Activated CD8-positive, alpha-beta memory T cell treated with anti-CD3 and anti-CD28 coated beads for 48 hours (primary cell): ENCODE data around the gene C16orf54.
A peak's percentile ranks its signal among the peaks of the same experiment; 100 is the strongest.
"Not testable (repeated sequence)": the region's sequence is repeated elsewhere in the genome, so short reads cannot be mapped to it uniquely, and the experiment has no call there.

ENCODE experiments used
- DNase-seq, 3 experiments: peaks; one replicate each; pipeline ENCODE4 v3.0.0-alpha.2; 2020; ENCODE audit warnings: low read depth in 2 of 3, low spot score in 2 of 3

C16orf54 gene

GRCh38 chr16:29743475-29743826, 2.3 kb downstream of the C16orf54 start:
- no peak for DNase-seq

- no peak for DNase-seq
These were observed 3.0 kb downstream of the C16orf54 start for GRCh38 chr16:29742683-29743275.

DNA sequence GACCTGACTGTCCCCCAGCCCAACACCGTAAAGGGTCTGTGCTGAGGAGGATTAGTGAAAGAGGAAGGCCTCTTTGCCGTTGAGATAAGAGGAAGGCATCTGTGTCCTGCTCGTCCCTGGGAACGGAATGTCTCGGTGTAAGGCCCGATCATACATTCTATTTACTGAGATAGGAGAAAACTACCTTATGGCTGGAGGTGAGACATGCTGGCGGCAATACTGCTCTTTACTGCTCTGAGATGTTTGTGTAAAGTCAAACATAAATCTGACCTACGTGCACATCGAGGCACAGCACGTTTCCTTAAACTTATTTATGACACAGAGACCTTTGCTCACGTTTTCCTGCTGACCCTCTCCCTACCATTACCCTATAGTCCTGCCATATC, 5.2 kb downstream of the C16orf54 start:
- DNase-seq: not testable (repeated sequence)

DNA sequence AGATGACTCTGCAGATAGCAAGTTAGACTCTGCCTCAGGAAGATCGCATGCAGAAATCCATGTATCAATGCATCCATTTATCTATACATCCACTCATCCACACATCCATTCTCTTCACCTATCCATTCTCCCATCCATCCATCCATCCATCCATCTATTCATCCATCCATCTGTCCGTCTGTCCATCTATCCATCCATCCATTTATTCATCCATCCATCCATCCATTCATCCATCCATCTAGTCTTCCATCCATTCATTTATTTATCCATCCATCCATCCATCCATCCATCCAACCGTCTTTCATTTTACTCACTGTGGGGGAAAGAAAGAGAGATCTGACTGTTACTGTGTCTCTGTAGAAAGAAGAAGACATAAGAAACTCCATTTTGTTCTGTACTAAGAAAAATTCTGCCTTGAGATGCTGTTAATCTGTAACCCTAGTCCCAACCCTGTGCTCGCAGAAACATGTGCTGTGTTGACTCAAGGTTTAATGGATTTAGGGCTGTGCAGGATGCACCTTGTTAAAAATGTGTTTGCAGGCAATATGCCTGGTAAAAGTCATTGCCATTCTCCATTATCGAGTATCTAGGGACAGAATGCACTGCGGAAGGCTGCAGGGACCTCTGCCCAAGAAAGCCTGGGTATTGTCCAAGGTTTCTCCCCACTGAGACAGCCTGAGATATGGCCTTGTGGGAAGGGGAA, 5.7 kb downstream of the C16orf54 start:
- not testable (repeated sequence) for DNase-seq

DNA sequence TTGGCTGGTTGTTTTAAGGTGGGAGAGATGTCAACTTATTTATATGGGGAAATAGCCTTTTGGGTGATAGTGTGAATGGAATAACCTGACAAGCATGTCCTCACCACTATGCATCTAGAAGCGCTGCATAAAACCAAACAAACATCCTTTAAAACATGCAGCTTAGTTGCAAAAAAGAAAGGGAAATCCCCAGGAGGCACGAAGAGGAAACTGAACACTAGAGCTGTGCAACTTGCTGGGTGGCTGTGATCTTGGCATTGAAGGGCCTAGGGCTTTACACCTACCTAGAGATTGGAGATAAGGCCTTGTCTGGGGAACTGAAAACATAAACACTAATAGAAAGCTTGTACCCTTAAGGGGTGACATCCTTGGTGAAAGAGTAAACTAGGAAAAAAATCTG, 7.3 kb downstream of the C16orf54 start:
- DNase-seq: no peak

DNA sequence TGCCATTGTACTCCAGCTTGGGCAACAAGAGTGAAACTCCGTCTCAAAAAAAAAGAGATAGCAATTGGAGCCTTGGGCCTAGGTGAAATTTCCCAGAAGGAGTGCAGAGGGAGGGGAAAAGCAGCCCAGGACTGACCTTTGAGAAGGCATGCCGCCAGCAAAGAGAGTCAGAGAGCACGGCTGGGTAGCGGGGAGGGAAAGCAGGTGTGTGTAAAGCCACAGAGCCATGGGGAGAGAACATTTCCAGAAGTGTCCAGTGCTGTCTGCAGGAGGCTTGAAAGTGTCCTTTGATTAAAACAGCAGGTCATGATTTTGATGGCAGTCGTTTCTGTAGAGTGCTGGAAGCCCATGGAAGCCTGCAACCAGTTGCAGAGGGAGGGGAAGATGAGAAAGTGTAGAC, 8.1 kb downstream of the C16orf54 start:
- no peak for DNase-seq

GRCh38 chr16:29736764-29737163, 9.0 kb downstream of the C16orf54 start:
- no peak for DNase-seq

DNA sequence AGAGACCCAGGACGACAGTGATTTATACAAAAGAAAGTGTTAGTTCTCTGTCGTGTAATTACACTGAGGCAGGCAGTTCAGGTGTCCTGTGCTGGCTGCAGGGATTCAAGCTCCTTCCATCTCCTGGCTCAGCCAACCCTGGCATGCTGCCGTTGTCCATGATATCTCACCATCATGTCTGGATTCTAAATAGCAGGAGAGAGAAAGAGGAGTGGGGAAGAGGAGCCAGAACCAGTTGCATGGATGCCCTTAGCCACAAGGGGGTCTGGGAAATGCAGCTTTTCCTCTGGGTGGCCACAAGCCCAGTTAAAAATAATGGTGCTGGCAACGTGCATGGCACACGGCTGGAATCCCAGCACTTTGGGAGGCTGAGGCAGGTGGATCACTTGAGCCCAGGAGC, 9.7 kb downstream of the C16orf54 start:
- no peak for DNase-seq

GRCh38 chr16:29734786-29735185, 11.0 kb downstream of the C16orf54 start:
- DNase-seq: no peak

GRCh38 chr16:29731768-29732601, 13.8 kb downstream of the C16orf54 start:
- DNase-seq: peak in 1 of 3 experiments; percentile 41

DNA sequence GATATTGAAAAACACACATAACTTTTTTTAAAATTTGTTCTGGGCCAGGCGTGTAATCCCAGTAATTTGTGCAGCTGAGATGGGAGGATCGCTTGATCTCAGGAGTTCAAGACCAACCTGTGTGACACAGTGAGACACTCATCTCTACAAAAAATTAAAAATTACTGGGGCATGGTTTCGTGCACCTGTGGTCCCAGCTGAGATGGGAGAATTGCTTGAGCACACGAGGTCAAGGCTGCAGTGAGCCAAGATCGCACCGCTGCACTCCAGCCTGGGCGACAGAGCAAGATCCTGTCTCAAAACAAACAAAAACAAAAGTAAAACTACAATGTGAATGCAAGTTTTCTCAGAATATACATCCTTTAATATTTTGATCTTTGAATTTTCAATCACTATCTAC, 15.1 kb downstream of the C16orf54 start:
- no peak for DNase-seq

- DNase-seq: no peak
These were observed 16.7 kb downstream of the C16orf54 start for GRCh38 chr16:29729116-29729521.

DNA sequence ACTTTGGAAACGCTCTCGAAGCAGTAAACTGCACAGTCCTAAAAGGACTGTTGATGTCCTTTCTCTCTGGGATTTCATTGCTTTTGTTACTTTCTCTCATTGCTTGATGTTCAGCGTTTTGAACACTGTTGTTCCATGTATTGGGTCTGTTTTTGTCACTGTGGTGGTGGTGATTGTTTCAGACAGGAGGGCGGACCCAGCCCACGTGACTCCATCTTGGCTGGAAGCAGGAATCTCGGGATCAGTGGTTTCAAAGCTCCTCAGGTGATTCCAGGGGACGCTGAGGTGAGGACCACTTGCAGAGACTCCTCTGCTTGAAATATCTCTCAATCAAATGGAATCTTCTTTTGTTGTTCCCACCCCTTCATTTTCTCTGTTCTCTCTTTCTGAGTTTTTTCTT, 18.3 kb downstream of the C16orf54 start:
- no peak for DNase-seq

DNA sequence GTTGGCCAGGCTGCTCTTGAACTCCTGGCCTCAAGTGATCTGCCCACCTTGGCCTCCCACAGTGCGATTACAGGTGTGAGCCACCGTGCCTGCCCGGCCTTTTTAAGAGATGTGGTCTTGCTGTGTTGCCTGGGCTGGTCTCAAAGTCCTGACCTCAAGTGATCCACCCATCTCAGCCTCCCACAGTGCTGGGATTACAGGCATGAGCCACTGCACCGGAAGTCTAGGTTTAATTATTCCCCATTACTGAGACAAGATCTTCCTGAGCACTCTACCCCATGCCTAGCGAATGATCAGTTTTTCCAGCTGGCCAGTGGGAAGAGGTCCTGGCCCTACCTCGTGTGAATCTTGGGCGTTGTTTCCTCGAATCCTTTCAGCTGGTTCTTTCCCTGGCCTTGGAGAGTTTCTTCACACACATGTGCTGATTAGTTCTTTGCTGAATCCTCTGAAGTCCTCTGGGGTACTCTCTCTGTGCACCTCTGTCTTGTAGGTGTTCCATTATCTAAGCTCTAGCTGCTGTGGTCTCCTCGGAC, 18.9 kb downstream of the C16orf54 start:
- DNase-seq: no peak

DNA sequence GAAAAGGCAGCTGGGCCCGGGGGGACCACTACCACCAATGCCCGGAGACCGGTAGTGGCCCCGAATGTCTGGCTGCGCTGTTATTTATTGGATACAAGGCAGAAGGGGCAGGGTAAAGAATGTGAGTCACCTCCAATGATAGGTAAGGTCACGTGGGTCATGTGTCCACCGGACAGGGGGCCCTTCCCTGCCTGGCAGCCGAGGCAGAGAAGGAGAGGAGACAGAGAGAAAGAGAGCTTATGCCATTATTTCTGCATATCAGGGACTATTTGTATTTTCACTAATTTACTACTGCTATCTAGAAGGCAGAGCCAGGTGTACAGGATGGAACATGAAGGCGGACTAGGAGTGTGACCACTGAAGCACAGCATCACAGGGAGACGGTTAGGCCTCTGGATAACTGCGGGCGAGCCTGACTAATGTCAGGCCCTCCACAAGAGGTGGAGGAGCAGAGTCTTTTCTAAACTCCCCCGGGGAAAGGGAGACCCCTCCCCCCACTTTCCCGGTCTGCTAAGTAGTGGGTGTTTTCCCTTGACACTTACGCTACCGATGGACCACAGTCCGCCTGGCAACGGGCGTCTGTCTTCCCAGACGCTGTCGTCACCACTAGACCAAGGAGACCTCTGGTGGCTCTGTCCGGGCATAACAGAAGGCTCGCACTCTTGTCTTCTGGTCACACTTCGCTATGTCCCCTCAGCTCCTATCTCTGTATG, 24.5 kb downstream of the C16orf54 start:
- DNase-seq: not testable (repeated sequence)

- no peak for DNase-seq
These were observed 25.1 kb downstream of the C16orf54 start for GRCh38 chr16:29720703-29721102.

DNA sequence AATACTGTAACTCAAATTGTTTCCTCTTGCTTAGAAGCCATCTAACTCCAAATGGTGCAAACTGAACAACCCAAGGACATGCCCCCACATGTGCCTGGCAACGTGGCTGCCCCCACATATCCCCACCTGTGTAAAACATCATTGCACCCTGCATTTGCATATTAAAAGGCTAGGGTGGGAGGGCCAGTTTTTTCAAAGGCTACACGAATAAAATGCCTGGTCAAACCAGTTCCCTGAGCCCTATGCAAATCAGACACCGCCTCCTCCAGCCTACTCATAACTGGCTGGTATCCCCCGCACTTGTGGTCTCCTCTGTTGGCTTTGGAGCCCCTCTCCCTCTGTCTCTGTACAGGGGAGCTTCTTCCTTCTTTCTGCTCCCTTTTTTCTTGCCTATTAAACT, 26.7 kb downstream of the C16orf54 start:
- no peak for DNase-seq

- no peak for DNase-seq
These were observed 28.7 kb downstream of the C16orf54 start for GRCh38 chr16:29717113-29717512.

GRCh38 chr16:29714972-29715371, 30.8 kb downstream of the C16orf54 start:
- no peak for DNase-seq

DNA sequence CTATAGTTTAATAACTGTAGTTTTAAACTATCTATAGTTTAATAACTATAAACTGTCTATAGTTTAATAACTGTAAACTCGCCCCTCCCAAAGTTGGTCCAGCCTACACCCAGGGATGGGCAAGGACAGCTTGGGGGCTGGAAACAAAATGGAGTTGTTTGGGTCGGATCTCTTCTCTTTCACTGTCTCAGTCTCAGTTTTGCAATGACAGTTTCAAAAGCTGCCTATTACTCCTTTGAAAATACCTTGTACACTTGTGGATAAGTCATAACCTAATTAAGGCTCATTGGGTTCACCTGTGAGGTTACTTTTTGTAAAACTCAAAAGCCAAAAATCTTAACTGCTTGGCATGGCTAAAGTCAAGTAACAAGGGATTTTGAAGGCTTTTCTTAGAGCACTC, 31.4 kb downstream of the C16orf54 start:
- no peak for DNase-seq

GRCh38 chr16:29712809-29713208, 33.0 kb downstream of the C16orf54 start:
- no peak for DNase-seq
